HG02852 (cell line): ENCODE measurements around the gene PHEX.
"Not testable (repeated sequence)": the region's sequence is repeated elsewhere in the genome, so short reads cannot be mapped to it uniquely, and the experiment has no call there.

Source experiments
- ATAC-seq: cut with Tn5 transposase; IDR thresholded peaks from one replicate; pipeline ENCODE4 v1.9.1; 2021; ENCODE audit warnings: mild to moderate bottlenecking, moderate library complexity; ENCODE audit not compliant: unreplicated experiment

The PHEX gene

DNA sequence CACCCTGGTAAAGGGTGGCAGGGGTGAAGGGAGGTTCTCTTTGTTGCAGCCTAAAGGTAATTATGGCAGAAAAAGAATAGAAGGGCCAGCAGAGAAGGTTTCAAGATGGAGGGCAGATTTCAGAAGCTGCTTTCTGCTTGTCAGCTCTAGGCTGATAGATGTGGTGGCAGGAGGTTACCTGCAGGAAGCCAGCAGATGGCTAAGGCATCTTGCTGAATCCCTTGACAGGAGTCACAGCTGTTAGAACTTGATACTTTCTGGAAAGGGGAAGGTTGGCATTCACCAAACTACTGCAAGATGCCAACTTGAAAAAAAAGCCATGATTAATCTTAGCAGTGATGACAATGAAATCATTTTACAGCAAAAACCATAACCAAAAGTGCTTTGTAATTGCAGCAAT, 171.1 kb downstream of the PHEX start:
- no peak for ATAC-seq

DNA sequence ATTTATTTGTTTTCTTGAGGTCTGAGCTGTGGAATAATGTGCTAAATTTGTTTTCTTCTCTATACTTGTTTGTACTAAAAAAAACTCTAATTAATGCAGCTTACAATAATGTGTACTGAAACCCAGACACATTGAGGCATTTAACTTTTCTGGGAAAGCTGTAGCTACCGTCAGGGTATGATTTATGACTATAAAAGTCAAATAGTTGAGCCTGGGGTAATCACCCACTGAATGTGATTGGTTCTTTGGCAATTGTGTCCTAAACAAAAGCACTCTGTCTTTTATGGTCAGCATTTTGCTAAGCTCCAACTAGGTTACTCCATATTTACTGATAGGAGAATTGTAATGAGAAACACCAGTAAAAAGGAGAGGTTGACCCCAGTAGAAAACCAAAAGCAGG, 174.7 kb downstream of the PHEX start:
- no peak for ATAC-seq

DNA sequence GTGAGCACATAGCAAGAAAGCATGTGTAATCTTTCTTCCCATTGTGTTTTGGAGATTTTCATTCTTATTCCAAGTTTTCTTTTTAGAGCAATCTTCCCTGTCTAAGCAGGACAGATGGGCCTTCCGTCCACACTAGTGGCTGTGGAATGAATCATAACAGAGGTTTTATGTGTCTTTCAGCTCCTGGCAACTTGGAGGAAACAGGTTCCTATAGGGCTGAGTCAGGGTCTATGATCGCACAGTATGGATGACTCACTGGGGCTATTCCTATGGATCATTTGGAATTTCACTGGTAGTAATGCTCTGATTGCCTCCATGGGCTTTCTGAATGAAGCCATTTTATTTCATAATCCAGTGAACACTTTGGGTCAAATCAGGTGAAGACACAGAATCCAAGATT, 188.8 kb downstream of the PHEX start:
- no peak for ATAC-seq

DNA sequence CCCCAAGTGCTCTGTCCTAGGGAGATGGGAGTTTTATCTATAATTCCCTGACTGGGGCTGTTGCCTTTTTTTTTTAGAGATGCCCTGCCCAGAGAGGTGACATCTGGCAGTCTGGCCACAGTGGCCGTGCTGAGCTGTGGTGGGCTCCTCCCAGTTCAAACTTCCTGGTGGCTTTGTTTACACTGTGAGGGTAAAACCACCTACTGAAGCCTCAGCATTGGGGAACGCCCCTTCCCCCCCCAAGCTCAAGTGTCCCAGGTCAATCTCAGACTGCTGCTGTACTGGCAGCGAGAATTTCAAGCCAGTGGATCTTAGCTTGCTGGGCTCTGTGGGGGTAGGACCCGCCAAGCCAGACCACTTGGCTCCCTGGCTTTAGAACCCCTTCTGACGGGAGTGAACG, 202.3 kb downstream of the PHEX start:
- no peak for ATAC-seq

DNA sequence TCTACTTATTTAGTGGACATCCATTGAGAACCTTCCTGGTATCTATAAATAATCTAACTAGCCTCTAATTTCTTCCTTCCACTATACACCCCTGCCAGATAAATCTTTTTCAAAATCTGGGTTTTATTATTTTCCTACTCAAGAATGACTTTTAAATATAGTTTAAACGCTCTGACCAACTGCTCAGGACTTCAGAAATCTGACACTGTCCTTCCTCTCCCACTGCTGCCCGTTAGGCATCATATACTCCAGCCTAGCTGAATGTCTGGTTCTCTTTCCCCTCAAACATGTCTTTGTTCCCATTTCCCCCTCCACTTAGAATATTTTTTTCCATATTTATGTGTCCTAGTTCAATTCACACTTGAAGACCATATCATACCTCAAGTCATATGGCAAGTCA, 205.4 kb downstream of the PHEX start:
- no peak for ATAC-seq

DNA sequence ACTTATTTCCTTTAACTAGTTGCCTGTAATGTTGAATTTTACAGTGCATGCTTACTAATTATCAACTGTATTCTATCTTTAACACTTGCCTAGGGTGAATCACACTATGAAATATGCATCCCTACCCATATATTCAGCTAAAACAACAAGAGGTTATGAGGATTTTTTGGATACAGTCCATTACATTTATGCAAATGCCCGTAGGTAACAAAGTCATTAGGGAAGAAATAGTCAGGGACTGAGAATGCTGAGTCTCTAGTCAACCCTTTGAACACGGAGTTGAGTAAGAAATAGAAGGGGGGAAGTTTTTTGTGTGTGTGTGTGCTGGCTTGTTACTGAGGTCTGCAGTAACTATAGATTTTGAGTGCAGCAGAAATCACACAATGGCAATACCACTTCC, 214.5 kb downstream of the PHEX start:
- ATAC-seq, result no peak

DNA sequence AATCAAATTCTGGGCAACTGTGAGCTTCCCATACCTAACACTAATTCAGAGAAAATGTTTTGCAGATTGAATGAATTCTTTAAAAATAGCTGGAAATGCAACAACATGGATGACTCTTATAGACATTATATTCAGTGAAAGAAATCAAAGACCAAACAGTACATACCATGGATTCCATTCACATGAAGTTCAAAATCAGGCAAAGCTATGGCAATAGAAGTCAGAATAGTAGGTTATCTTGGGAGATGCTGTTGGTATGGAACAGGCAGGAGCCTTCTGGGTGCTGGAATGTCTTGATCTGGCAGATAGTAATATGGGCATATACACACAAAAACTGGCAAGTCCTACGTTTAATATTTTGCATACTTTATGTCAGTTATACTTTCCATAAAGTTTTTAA, 215.0 kb downstream of the PHEX start:
- no peak for ATAC-seq

DNA sequence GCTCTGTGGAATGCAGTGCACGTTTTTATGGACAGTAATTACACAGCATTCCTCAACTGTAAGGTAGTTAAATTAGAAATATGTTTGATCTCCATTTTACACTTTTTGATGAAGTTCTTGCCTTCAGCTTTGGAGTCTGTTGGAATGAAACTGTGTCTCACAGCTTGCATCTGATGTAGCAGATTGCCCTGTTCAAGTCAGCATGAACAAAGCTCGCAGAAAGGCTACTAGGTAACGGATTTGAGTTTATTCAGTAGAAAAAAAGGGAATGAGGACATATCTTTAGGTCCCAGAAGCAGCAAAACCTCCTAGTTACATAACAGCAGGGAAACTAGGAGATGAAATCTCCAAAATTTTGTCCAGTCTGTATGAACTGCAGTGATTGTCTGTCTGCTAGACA, 216.3 kb downstream of the PHEX start:
- ATAC-seq, result no peak

DNA sequence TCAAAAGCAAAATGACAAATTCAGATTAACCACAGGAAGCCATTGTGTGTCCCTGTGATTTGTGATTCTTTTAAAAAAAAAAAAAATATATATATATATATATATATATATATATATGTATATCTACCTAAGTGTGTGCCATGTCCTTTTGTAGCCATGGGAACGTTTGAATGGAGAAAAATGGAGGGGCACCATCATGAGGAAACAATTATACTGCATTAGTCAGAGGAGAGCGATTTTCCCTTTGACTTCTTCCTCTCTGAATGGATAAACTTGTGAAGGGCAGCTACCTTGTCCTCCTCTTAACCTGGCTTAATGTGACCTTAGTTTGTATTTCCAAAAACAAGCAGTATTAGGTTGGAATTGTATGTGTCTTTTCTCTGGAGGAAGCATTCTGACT, 217.2 kb downstream of the PHEX start:
- ATAC-seq, result no peak

DNA sequence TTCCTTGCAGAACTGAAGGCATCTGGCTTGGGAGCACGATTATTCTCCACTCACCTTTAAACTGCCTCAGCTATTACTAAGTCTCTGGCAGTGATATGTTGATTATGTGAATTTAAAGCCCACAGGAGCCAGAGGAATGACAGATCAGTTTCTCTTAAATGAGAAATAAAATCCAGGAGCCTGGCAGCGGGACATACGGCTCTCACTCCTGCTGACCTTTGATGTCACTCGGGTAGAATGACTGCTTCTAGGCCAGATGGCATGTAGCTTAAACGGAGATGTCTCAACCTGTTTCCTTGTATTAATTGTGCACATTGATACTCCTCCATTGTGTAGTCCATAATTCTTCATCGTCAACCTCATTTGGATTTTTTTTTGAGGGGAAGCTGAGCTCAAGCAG, 236.6 kb downstream of the PHEX start:
- ATAC-seq, result no peak

DNA sequence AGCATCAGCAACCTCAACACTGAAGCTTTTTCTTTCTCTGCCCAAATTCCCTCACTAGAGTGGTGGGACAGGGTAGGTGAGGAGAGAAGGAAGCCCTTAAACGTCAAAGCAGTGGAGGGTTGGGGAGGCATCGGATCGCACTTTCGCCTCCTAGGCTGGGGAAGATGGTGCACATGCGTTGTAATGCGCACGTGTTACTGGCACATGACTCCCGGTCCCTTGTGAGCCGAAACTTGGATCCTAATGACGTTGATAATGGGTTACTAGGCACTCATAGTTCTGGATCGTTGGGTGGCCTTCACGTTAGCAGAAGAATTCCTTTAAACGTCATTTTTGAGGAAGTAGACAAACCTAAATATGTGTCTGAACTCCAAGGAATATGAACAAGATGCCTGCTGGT, 240.5 kb downstream of the PHEX start, which contains the start of gene CBLL2:
CBLL2 (plus strand) TSS at position 301 of the 400 bp plus-strand sequence; CDS start at position 380, 79 bp downstream.
- no peak for ATAC-seq

DNA sequence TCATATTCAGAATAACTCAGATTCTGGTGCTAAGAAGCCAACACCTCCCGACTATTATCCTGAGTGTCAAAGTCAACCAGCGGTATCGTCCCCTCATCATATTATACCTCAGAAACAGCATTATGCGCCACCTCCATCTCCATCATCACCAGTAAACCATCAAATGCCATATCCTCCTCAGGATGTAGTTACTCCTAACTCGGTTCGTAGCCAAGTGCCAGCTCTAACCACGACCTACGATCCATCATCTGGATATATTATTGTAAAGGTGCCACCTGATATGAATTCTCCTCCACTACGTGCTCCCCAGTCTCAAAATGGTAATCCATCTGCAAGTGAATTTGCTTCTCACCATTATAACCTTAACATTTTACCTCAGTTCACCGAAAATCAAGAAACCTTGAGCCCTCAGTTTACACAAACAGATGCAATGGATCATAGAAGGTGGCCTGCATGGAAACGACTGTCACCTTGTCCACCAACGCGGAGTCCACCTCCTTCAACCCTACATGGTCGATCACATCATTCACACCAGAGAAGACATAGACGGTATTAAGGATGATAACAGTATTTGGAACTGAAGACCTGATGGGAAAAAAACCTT, 241.7 kb downstream of the PHEX start:
- no peak for ATAC-seq

DNA sequence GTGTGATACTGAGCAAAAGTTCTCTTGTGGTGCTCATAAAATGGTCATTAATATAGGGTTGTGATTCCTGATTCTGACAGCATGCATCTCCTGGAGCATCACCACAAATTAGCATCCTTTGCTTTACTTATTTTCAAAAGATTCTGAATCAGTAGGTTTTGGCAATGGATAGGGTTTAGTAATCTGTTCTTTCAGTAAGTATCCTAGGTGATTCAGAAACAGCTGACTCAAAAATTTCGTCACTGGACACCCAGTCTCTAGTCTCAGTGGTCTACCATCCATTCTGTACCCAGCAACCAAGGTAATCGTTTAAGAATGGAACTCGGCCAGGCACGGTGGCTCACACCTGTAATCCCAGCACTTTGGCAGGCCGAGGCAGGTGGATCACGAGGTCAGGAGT, 244.7 kb downstream of the PHEX start:
- ATAC-seq, result no peak

DNA sequence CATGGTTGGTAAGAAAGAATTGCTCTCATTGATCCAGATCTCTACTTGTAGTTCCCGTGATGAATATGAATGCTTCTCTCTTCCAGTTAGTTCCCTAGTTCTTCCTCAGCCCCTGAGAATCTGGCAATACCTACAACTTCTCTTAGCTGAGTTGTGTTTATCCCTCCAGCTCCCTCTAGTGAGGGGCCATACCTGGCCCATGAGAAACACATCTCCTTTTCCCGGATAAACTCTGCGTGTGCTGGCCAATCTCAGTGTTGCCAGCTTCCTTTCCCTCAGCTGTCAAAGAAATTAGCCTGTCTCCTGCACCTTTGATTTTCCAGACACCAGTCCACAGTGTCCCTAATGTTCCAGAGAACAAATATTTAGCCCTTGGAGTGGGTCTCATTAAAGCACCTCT, 246.2 kb downstream of the PHEX start:
- no peak for ATAC-seq

DNA sequence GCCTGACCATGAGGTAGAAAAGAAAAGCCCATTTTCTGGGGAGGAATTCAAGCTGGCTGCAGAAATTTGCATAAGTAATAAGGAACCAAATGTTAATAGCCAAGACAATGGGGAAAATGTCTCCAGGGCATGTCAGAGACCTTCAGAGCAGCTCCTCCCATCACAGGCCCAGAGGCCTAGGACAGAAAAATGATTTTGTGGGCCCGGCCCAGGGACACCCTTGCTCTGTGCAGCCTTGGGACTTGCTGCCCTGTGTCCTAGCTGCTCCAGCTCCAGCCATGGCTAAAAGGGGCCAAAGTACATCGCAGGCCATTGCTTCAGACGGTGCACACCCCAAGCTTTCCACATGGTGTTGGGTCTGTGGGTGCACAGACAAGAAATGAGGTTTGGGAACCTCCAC, 257.1 kb downstream of the PHEX start:
- ATAC-seq, result not testable (repeated sequence)

DNA sequence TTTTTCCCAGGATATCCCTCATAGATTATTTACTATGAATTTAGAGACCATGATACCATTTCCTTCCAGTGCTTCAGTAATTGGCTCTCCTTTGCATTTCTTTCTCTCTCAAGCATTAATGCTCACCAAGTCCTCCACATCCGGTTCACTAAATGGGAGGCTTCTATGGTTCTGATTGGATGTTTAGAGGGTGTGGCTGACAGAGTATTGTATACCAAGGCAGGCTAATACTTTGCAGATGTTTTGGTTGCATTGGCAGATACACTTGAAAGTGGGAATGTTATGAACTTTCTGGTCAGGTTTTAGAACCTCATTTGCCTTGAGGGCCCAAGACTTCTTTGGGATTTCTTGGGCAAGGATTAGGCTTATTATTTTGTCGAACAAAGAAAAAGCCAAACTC, 264.7 kb downstream of the PHEX start:
- ATAC-seq, result no peak

DNA sequence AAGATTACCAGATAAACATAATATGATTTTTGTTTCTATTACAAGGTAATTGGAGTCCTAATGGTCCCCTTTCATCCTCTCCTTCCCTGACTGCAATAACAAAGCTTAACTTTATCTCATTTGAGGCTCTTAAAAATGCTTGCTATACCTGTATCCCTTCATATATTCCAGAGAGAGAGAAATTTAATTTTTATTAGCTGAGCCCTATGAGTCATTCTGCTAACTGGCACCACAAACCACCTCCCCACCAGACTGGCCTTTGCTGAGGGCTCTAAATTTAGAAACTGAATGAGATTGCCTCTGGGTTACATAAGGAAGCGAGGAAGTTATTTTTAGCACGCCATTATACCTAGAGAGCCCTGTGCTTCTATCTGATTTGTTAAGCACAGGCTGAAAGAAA, 268.0 kb downstream of the PHEX start:
- peak; percentile 47 for ATAC-seq
